NT2/D1 (cell line): ENCODE results near the gene PAN3.

Source experiments
- SUZ12 ChIP-seq: IDR thresholded peaks from 2 replicates; pipeline ENCODE4 v1.6.1; 2011; ENCODE audit not compliant: insufficient read length, insufficient read depth; ENCODE audit errors: extremely low read depth
- YY1 ChIP-seq: IDR thresholded peaks from 2 replicates; pipeline ENCODE4 v1.6.1; 2011; ENCODE audit not compliant: insufficient read length, insufficient read depth
- ZNF274 ChIP-seq: IDR thresholded peaks from 2 replicates; pipeline ENCODE4 v1.6.1; 2011; ENCODE audit warnings: mild to moderate bottlenecking, low read depth, low read length

DNA sequence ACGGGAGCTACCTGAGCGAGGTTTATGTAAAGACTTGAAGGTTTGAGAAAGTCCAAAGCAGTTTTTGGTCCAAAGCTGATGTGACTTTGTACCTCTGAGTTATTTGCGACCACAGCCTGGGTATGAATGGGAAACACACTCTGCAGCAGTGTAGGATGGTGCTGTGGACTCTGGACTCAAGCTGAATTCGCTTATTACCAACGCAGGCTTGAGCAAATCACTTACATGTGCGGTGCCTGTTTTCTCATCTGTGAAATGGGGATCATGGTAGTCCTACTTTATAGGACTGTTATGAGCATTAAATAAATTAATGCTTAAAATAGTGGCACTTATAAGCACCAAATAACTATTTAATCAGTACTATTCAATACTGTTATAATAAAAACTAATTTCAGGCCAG, 176.5 kb downstream of the PAN3 start:
- TF ChIP-seq ZNF274 (no peak), SUZ12 (no peak), YY1 (no peak)
